ENCODE measurements around the gene S100P.
"Not testable (repeated sequence)": the region's sequence is repeated elsewhere in the genome, so short reads cannot be mapped to it uniquely, and the experiment has no call there.

The S100P gene

GRCh38 chr4:6673191-6673659 lies 20.5 kb upstream of the S100P start:
- not testable (repeated sequence) for DNase-seq

- peak; percentile 90 for DNase-seq
Measured at GRCh38 chr4:6673660-6674499, 19.8 kb upstream of the S100P start.

GRCh38 chr4:6674500-6675149 lies 19.1 kb upstream of the S100P start:
- peak; percentile 48 for DNase-seq

- no peak for DNase-seq
Measured at GRCh38 chr4:6676722-6677558, 16.7 kb upstream of the S100P start.

GRCh38 chr4:6680372-6681034 lies 13.2 kb upstream of the S100P start:
- no peak for DNase-seq

- DNase-seq, result no peak
Measured at GRCh38 chr4:6681191-6681590, 12.5 kb upstream of the S100P start.

- DNase-seq, result no peak
Measured at GRCh38 chr4:6682862-6683590, 10.7 kb upstream of the S100P start.

GRCh38 chr4:6684656-6685055 lies 9.0 kb upstream of the S100P start:
- DNase-seq, result no peak

GRCh38 chr4:6686104-6686787 lies 7.4 kb upstream of the S100P start:
- DNase-seq, result no peak

GRCh38 chr4:6687947-6688878 lies 5.5 kb upstream of the S100P start:
- no peak for DNase-seq

- peak; percentile 66 for DNase-seq
Measured at GRCh38 chr4:6688879-6689505, 4.7 kb upstream of the S100P start.

- DNase-seq, result no peak
Measured at GRCh38 chr4:6689506-6689960, 4.1 kb upstream of the S100P start.

GRCh38 chr4:6692379-6692778 lies 1.3 kb upstream of the S100P start:
- no peak for DNase-seq

- DNase-seq, result no peak
Measured at GRCh38 chr4:6692806-6693205, 872 bp upstream of the S100P start.

- DNase-seq, result no peak
Measured at GRCh38 chr4:6694177-6694901, 661 bp downstream of the S100P start.

GRCh38 chr4:6695660-6696610 lies 2.3 kb downstream of the S100P start:
- peak; percentile 54 for DNase-seq

- DNase-seq, result no peak
Measured at GRCh38 chr4:6696611-6697010, 2.9 kb downstream of the S100P start.

GRCh38 chr4:6697131-6697530 lies 3.5 kb downstream of the S100P start:
- DNase-seq, result no peak

Measured in T-helper 9 cell (primary cell).